HFF-Myc (cell line): ENCODE measurements around the gene ARHGAP6.
A peak's percentile ranks its signal among the peaks of the same experiment; 100 is the strongest.
"Not testable (repeated sequence)": the region's sequence is repeated elsewhere in the genome, so short reads cannot be mapped to it uniquely, and the experiment has no call there.

Experiments used
- DNase-seq: peaks from one replicate; pipeline ENCODE4 v3.0.0-alpha.2; 2011; ENCODE audit warnings: low read depth; ENCODE audit errors: extremely low read depth
- H3K4me3 ChIP-seq: replicated peaks from 2 replicates; pipeline ENCODE4 v1.5.1; 2011; ENCODE audit warnings: low read depth, mild to moderate bottlenecking, control low read depth, low read length
- TF ChIP-seq, protein P1 (sequence below): IDR thresholded peaks from 2 replicates; pipeline ENCODE4 v1.5.1; 2012; ENCODE audit warnings: mild to moderate bottlenecking, low read depth, low read length, control low read depth; ENCODE audit errors: missing control alignments

The ARHGAP6 gene

DNA sequence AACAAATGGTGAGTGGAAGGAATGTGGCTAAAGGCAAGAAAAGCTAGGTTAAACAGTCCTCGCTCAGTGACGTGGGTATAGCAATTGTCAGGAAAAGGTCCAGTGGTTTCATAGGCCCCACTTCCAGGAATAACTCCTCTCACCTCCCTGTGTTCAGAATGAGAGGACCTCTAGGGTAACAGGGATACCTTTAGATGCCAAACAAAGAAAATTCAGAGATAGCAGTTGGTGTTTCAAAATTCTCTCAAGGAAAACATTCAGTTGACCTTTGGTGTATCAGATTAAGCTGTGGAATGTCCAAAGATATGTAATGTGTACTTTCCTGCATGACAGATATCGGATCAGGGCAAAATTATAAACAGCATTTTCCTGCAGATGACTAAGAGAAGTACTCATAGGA is 155.9 kb downstream of the ARHGAP6 start:
- TF ChIP-seq, protein P1, sequence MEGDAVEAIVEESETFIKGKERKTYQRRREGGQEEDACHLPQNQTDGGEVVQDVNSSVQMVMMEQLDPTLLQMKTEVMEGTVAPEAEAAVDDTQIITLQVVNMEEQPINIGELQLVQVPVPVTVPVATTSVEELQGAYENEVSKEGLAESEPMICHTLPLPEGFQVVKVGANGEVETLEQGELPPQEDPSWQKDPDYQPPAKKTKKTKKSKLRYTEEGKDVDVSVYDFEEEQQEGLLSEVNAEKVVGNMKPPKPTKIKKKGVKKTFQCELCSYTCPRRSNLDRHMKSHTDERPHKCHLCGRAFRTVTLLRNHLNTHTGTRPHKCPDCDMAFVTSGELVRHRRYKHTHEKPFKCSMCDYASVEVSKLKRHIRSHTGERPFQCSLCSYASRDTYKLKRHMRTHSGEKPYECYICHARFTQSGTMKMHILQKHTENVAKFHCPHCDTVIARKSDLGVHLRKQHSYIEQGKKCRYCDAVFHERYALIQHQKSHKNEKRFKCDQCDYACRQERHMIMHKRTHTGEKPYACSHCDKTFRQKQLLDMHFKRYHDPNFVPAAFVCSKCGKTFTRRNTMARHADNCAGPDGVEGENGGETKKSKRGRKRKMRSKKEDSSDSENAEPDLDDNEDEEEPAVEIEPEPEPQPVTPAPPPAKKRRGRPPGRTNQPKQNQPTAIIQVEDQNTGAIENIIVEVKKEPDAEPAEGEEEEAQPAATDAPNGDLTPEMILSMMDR = no peak
- no peak overlapping the region for H3K4me3 ChIP-seq
- no peak for DNase-seq

DNA sequence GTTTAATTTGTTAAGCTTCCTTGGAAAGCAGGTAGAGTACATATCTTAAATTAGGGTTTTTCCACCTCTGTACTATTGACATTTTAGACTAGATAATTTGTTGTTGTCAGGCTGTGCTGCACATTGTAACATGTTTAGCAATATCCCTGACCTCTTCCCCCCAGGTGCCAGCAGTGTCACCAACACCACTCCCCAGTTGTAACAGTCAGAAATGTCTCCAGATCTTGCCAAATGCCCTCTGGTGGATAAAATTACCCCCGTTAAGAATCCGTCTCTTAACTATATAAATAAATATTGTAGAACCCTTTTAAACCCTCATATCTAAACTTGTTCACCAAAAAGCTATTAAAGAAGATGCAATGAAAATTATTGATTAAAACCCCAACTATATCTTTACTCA is 161.5 kb downstream of the ARHGAP6 start:
- TF ChIP-seq, protein P1 = no peak
- DNase-seq = no peak
- H3K4me3 ChIP-seq = no peak overlapping the region

DNA sequence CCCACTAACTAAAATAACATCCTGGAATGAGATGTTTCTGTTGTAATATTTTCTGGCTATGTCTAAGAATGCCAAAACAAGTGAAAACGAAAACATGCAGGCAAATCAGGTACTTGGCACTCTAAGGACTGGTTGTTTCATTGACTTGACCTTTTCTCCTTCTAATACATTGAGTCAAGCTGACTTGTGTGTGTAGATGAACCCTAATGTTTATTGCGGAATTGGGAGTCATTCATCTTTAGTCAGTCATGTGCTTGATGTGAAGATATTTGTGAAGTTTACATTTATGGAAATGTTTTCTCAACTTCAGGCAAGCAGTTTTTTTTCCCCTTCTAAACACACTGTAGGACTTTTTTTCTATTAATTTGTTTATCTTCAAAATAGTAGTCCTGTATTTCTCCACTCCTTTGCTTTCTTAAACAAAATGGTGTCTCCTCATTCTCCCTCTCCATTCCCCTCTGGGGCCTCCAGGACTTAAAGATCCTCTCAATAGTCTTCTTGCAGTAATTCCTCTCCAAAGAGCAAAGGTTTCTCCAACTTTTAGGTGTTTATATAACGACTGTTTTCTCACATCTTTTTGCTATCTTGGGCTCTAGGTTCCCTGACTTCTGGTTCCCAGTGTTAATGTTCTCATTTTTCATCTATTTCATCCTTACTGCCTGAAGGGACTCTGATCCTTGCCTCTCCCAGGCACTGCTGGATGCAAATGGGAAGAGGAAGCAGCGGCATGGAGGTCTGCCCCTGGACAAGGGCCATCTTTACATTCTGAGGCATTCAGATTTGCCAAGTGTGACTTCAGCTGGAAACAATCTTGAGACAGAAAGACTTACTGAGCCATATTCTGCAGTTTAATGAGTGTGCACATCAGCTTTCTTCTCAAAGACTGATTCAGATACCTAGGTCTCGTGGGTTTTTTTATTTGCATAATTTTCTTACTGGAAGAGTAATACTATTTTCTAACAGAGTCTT is 166.4 kb downstream of the ARHGAP6 start:
- no peak overlapping the region for H3K4me3 ChIP-seq
- DNase-seq = peak; percentile 6
- TF ChIP-seq, protein P1 = no peak

DNA sequence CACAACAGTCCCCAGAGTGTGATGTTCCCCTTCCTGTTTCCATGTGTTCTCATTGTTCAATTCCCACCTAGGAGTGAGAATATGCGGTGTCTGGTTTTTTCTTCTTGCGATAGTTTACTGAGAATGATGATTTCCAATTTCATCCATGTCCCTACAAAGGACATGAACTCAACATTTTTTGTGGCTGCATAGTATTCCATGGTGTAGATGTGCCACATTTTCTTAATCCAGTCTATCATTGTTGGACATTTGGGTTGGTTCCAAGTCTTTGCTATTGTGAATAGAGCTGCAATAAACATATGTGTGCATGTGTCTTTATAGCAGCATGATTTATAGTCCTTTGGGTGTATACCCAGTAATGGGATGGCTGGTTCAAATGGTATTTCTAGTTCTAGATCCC is 174.3 kb downstream of the ARHGAP6 start:
- not testable (repeated sequence) for H3K4me3 ChIP-seq, DNase-seq

DNA sequence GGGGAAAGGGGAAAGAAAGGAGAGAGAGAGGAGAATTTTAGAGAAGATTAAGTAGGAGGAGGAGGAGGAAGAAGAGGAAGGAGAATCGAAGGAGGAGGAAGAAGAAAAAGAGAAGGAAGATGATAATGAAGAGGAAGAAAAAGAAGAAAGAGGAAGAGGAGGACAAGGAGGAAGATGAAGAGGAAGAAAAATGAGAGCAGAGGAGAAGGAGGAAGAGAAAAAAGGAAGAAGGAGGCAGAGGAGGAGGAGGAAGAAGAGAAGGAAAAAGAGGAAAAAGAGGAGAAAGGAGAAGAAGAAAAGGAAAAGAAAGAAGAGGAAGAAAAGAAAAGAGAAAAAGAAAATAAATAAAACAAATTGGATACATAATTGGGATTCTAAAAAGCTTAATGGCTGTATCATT is 181.4 kb downstream of the ARHGAP6 start:
- TF ChIP-seq, protein P1 = no peak
- no peak overlapping the region for H3K4me3 ChIP-seq

DNA sequence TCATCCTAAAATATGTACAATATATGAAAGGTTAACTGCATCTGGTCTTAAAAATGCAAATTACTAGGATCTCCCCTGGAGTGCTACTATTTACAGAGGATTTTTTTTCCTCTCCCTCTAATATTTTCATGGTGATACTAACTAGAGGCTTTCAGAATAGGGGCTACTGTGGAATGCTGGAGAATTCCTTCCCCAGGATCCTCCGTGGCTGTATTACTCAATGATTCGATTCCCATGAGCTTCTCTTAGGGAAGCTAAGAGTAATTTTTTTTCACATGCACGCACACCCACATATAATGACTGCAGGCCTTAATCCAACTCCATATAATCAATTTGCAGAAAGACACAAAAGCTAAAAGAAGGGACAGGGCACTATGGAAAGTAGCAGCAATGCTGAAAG is 184.7 kb downstream of the ARHGAP6 start:
- DNase-seq = no peak
- TF ChIP-seq, protein P1 = no peak

More for the DNA sequence above, 181.4 kb downstream of the ARHGAP6 start:
- no peak for DNase-seq

DNA sequence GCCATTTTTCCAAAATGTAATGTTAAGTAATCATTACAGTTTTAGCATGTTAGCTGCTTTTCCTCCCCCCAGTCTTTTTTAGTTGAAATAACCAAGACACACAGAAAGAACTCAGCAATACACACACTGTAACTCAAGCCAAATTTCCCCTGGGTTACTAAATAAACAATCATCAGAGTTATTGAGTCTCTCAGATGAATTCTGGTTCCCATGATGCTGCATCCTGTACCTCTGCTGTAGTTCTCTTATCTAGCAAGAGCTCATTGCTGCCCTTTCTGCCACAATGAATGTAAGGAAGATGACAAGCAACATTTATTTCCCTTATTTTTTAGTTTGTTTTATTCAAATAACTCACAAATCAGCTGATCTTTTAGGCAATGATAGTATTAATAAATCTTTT is 185.1 kb downstream of the ARHGAP6 start:
- TF ChIP-seq, protein P1 = no peak
- no peak overlapping the region for H3K4me3 ChIP-seq
- no peak for DNase-seq

More for the DNA sequence above, 184.7 kb downstream of the ARHGAP6 start:
- no peak overlapping the region for H3K4me3 ChIP-seq
